Ecto neural progenitor cell (in vitro differentiated cells): ENCODE data around the gene TMPRSS6.

Experiments
- DNase-seq: peaks from one replicate; pipeline ENCODE4 v3.0.0-alpha.2; 2018; ENCODE audit warnings: low spot score

TMPRSS6 gene

GRCh38 chr22:37109242-37109917 is at the start of gene TMPRSS6:
TSS of gene TMPRSS6 (minus strand) at chr22:37109713. CDS start at chr22:37103417, 6,296 bp downstream.
- no peak for DNase-seq

GRCh38 chr22:37158963-37159290 is 49.4 kb upstream of the TMPRSS6 start:
- DNase-seq, result no peak

GRCh38 chr22:37157516-37158285 is 48.2 kb upstream of the TMPRSS6 start:
- DNase-seq, result no peak

- no peak for DNase-seq
Observed at GRCh38 chr22:37156686-37157435, 47.3 kb upstream of the TMPRSS6 start.

- no peak for DNase-seq
Observed at GRCh38 chr22:37155971-37156370, 46.5 kb upstream of the TMPRSS6 start.

GRCh38 chr22:37154925-37155712 is 45.6 kb upstream of the TMPRSS6 start:
- no peak for DNase-seq

- DNase-seq, result no peak
Observed at GRCh38 chr22:37153901-37154300, 44.4 kb upstream of the TMPRSS6 start.

GRCh38 chr22:37151401-37151800 is 41.9 kb upstream of the TMPRSS6 start:
- DNase-seq, result no peak

GRCh38 chr22:37150701-37151100 is 41.2 kb upstream of the TMPRSS6 start:
- no peak for DNase-seq

- DNase-seq, result no peak
Observed at GRCh38 chr22:37148742-37149665, 39.5 kb upstream of the TMPRSS6 start.

GRCh38 chr22:37148031-37148651 is 38.6 kb upstream of the TMPRSS6 start:
- no peak for DNase-seq

- no peak for DNase-seq
Observed at GRCh38 chr22:37147186-37147990, 37.9 kb upstream of the TMPRSS6 start.

- DNase-seq, result no peak
Observed at GRCh38 chr22:37146507-37147180, 37.1 kb upstream of the TMPRSS6 start.

- DNase-seq, result no peak
Observed at GRCh38 chr22:37146051-37146385, 36.5 kb upstream of the TMPRSS6 start.

GRCh38 chr22:37145180-37146050 is 35.9 kb upstream of the TMPRSS6 start:
- DNase-seq, result no peak

GRCh38 chr22:37144180-37144554 is 34.7 kb upstream of the TMPRSS6 start:
- DNase-seq, result no peak

GRCh38 chr22:37141971-37142370 is 32.5 kb upstream of the TMPRSS6 start:
- no peak for DNase-seq

GRCh38 chr22:37141476-37141875 is 32.0 kb upstream of the TMPRSS6 start:
- no peak for DNase-seq
